K562 (cell line): ENCODE measurements around the gene YPEL1.

Experiments used
- MYNN ChIP-seq, 2 experiments: sonication (generic); formaldehyde crosslinking in 1 of 2; IDR thresholded peaks; 2 replicates each; pipeline versions ENCODE4 v1.5.0 to v1.6.1; 2016 to 2020; ENCODE audit warnings: antibody characterized with exemption in 1 of 2, missing genetic modification reagents in 1 of 2
- SMAD1 ChIP-seq: fragments of 150-350 bp; IDR thresholded peaks from 2 replicates; pipeline ENCODE4 v1.6.1; 2014; ENCODE audit warnings: low read length, low read depth; ENCODE audit not compliant: partially characterized antibody
- TAF1 ChIP-seq: IDR thresholded peaks from 2 replicates; pipeline ENCODE4 v1.6.1; 2011; ENCODE audit warnings: mild to moderate bottlenecking, low read length, moderate library complexity; ENCODE audit not compliant: insufficient read depth, control insufficient read depth, severe bottlenecking; ENCODE audit errors: extremely low read depth

DNA sequence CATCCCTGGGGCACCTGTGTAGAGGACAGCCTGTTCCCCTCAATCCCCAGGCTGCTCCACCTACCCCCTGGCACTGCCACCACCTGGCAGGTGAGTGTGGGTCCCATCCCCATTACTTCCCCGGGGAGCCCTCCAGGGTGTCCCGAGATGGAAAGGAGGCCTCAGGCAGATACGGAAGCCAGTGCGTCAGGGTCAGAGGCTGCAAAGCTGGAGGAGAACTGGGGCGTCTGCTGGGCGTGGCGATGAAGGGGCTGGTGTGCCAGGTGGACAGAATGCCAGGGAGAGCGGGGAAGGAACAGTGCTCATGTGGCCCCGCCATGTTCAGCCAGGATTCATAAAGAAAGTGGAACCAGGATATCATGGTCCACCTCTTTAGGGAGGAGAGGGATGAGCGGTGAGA is 7.8 kb downstream of the YPEL1 start:
- no peak for TF ChIP-seq SMAD1
- no peak for TF ChIP-seq MYNN (IDR thresholded peaks at IDR 0.05)
- no peak for TF ChIP-seq MYNN (CRISPR knock-in tag; IDR thresholded peaks at IDR 0.05)
- no peak for TF ChIP-seq TAF1
